CD4-positive, alpha-beta T cell treated with Interleukin-4 for 4 hours (primary cell): ENCODE data around the gene CFAP61.

Source experiments
- DNase-seq: peaks from one replicate; pipeline ENCODE4 v3.0.0-alpha.2; 2020

The CFAP61 gene

DNA sequence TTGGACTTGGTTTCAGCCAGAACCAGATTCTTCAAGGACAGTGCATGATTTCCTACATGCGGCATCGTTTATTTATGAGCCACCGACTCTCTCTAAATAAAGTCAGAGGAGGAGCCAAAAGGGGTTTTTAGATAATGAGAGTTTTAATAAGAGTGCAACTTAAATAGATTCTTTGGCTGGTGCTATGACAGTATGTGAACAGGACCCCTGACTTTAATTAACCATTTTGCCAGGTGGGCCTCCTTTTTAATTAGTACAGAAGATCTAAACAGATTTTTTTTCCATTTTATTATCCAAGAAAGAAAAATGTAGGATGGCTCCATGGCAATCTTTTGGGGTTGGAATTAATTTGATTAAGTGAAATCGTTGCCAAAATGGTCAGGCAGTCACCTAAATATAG lies 240.8 kb downstream of the CFAP61 start:
- DNase-seq, result no peak

DNA sequence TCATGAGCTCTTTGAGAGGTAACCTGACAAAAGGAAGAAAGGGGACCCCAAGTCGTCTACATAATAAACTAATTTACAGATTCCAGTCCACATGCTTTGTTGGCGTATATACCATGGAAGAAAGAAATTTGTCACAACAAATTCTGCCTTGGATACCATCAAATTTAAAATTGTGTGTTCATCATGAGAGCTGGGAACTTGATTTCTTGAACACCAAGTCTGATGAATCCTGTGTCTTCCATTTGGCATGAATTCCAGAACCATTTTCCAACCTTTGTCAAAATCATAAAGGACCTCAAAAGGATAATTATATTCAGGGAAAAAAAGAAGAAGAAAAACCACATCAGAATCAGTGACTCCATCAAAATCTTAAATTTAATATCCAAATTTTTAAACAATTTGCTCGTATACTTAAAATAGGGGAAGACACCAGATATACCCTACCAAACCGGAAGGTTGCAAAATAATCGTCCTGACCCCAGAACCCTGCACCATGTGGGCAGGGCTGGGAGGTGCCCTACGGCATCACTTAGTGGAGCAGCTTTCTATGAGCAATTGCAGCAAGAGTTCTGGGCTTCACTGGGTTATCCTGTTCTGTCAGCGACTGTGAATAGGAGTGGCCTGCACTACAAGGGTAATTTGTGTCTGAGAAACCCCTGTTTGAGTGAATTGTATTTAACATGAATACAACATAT lies 241.5 kb downstream of the CFAP61 start:
- DNase-seq, result no peak

DNA sequence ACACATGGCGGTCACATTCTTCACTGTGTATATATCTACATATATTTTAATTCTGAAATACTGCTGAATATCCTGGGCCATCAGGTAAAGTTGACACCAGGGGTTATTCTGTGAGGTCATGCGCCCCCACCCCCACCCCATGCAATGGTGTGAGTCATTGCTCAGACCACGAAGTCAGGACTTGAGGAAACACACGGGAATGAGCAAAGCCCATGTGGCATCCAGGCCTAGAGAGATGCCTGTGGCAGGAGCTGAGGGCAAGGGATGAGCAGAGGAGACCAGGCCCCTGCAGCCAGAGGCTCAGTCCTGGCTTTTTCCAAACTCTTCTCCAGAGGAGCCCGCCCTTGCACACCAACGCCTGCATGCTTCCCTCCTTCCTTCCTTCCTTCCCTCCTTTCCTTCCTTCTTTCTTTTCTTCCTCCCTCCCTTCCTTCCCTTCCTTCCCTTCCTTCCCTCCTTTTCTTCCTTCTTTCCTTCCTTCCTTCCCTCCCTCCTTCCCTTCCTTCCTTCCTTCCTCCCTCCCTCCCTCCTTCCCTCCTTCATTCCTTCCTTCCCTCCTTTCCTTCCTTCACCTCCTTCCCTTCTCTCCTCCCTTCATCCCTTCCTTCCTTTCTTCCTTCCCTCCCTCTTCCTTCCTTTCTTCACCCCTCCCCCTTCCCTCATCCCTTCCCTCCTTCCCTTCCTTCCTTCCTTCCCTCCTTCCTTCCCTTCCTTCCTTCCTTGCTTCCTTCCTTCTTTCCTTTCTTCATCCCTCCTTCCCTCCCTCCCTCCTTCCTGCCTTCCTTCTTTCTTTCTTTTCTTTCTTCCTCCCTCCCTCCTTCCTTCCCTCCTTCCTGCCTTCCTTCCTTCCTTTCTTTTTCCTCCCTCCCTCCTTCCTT lies 243.5 kb downstream of the CFAP61 start:
- DNase-seq, result no peak

DNA sequence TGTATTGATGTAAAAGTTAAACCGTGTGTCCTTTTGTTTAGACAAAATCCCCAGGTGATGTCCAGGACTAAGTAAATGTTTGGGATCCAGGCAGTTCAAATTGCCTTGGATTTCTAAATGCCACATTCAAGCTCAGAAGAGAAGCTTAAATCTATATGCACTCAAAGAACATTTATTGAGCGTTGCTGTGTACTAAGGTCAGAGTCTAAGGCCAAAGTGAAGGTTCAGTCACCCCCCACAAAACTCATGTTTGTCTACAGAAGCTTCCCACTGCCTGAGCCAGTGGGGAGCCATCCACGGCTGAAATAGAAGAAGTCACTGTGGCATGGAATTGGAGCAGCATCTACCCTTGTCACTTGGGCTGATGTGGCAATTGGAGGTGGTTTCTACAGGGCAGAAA lies 244.8 kb downstream of the CFAP61 start:
- no peak for DNase-seq

DNA sequence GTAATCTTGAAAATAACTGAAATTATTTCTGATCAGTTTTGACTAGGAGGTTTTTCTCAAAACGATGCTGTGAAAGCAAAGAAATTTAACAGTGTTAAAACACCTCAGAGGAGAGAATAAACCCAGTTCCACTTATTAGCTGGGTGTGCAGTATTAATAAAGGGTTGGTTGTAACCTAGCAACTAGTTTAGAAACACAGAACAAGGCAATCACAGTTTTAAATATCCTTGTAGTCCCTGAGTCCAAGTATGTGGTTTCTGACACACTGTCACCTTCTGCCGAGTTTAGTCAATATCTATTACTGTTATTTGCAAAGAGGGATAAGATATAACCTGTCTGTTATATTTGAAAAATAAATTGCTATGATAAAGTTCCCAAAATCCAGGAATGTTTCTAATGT lies 245.4 kb downstream of the CFAP61 start:
- no peak for DNase-seq

DNA sequence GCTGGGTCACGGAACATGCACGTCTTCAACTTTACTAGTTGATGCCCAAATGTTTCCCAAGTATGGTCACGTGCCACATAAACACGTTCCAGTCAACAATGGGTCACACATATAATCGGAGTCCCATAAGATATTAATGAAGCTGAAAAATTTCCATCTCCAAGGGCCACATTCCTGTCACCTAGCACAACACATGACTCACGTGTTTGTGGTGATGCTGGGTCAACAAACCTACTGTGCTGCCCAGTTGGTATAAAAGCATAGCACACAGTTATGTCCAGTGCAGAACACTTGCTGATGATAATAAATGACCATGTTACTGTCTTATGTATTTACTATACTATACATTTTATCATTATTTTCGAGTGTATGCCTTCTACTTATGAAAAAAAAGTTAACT lies 247.6 kb downstream of the CFAP61 start:
- no peak for DNase-seq

DNA sequence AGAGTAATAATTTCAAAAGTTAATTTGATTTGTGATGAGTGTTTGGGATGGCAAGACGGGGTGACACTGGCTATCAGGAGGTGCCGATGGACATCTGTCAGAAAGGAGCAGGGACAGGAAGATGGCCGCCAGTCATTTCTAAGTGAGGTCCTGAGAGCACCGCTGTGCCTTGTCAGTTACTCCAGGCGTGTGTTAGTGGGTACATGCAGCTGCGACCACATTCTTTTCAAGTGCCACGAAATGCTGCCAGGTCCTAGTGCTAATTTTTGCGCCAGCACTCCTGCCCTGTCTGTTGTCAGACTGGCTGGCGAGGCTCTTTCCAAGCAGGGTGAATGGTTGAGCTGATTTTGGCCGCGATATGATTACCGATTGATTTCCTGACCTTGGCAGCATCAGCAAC lies 251.0 kb downstream of the CFAP61 start:
- no peak for DNase-seq

DNA sequence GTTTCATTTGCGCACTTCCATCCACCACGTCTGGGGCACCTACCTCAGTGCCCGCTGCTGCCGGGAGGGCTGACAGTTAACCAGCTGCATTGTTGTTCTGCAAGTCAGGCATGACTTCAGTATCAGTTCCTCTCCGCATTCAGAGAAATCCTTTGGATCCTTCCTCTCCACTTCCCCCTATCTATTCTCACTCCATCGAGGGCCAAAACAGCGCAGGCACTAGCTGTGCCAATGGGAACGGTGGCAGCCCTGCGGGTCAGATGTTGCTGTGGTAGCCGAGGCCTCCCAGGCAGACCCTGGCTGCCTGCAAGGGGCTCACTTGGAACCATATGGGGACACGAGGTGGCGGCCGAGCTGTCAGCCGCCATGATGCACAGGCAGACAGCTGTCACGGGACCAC lies 251.4 kb downstream of the CFAP61 start:
- DNase-seq, result no peak

DNA sequence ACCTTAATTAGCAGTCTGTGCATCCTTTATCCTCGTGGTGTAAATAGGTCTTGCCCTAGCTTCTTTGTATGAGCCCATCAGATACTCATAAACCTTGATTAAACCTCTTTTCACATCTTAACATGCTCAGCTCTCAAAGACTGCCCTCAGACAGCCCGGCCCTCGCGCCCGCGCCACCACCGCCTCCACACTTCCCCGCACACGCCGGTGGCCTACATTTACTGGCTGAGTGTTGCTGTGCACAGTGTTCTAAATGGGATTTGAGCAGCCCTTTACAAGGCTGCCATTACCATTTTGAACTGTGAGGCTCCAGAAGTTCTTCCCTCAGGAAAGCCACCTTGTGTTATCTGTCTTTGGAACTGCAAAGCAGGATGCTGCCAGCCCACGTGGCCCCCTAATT lies 252.6 kb downstream of the CFAP61 start:
- no peak for DNase-seq

DNA sequence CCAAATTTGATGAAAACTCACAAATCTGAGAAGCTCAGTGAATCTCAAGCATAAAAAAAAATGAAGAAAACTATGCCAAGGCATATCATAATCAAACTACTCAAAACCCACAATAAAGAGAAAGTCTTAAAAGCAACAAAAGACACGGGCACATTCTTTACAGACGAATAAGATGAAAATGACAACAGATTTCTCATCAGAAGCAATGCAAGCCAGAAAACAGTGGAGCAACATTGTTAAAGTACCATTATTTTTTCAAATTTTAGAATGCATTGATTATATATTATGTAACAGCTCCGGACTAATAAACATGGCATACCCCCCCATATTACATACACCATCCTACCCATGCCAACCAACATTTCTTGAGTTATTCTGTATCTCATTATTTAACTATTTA lies 260.2 kb downstream of the CFAP61 start:
- DNase-seq, result no peak

DNA sequence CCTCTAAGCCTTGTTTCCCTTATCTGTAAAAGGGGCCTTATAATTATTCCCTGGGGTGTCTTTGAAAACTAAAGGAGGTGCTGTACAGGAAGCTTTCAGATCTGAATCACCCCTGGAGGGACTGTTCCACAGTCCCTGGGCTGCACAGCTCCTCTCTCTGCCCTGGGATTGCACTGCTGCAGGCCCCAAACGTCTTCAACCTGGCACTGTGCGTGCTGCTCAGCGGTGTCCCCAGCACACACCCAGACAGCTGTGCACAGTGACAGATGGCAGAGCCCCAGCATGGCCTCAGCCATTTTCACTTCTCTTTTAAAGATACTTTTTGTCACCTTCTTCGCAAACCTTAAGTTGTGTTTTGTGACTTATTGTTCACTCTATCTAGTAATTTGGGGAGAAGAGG lies 264.9 kb downstream of the CFAP61 start:
- no peak for DNase-seq

DNA sequence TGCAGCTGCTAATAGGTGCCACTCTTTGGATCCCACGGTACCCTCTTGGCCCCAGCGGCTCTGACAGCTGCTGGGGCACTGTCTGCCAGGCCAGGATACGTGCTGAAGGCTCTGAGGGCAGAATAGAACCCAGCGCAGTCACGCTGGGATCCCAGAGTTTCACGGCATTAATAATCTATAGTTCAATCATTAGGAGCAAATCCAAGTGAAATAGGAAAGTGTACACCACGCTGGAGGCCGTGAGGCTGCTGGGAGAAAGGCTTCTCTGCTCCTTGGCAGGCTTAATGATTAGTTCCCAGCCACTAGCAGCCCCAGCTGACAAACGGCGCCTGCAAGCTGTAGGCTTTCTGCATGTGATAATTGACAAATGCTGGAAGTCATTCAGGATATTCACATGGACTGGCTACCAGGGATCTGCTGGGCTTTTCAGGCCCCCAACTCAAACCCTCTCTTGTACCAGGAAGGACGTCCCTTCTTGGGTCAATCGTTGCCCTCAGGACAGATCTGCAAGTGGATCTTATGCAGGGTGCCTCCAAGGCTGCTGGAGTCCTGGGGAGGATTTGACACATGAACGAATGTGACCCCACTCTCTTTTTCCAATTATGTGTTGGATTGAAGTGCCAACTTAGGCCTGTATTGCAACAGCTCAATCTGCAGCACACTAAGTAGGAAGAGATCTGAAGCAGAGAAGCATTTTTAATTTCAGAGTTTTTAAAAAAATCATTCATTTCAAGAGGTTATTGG lies 265.5 kb downstream of the CFAP61 start:
- no peak for DNase-seq

DNA sequence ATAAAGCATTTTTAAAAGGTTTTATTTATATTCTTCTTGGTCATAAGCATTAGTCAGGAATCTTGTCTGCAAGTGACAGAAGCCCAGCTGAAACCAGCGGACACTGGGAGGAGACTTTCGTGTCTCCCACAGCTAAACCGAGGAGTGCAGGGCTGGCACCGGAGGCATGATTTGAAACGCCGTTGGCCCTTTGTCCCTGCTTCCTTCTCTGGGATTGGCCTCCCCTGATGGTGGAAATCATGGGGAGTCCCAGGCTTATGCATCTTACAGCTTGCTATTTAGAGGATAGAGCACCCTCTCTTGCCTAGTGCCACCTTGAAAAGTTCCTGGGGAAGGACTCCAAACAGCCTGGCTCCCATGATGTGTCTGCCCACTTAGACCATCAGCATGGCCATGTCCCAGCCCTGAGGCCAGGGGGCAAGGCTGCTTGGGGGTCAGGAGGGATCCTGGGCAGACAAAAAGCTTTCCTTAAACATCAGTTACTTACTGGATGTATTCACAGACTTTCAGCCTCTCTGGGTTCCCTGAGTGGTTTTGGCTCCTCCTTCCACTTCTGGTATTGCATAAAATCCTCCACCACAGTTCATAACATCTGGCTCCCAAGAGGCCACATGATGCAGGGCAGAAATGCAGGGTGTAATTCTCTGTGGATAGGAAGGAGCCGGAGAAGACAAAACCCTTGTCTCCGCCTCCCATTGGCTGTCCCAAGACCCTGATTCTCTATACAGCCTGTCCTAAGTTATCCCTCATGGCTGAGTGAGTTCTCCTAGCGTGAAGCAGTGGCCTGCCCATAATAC lies 266.2 kb downstream of the CFAP61 start:
- no peak for DNase-seq

DNA sequence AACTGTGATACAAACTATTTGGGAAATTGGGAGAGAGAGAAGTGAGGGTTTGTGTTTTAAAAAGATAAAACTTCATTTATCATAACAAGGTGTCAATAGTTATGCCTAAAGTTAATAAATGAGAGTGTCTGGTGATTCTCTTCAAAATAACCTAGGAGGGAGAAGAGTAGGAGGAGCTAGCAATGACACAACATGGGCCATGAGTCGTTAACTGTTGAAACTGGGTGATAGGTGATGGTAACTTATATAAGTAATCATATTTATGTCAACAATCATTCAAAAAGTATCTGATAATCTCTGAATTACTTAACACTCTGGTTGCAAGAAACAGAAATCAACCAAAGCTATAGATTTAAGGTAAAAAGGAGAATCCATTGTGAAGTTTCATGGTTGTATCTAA lies 268.8 kb downstream of the CFAP61 start:
- no peak for DNase-seq

DNA sequence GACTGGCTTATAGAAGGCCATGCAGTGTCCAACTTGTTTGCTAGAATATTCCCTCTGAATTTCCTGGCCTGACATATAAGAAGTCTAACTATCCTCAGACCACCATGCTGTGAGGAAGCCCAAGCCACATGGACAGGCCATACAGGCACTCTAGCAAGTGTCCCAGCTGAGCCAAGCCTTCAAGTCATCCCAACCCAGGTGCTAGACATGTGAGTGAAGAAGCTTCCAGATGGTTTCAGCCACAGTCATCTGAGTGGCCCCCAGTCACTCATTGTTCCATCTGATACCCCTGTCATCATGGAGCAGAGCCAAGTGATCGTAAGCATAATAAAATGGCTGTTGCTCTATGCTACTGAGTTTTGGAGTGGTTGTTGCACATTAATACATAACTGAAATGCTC lies 269.6 kb downstream of the CFAP61 start:
- DNase-seq, result no peak

DNA sequence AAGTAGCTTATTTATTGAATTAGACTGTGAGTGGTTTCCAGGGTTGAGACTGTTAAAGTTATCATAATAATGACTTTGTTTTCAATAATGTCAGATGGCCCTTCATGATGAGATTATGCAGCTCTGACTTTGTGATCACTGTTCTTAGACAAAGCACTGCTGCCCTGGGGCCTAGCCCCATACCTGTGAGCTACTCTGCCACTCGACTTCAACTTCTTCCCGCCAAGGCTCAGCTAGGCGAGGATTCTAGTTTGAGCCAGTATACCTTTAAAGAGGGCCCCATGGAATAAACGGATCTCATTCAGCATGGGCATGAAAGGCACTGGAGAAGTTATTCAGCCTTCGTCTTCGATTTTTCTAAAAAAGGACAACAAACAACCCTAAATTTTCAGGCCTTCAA lies 270.6 kb downstream of the CFAP61 start:
- DNase-seq, result no peak

DNA sequence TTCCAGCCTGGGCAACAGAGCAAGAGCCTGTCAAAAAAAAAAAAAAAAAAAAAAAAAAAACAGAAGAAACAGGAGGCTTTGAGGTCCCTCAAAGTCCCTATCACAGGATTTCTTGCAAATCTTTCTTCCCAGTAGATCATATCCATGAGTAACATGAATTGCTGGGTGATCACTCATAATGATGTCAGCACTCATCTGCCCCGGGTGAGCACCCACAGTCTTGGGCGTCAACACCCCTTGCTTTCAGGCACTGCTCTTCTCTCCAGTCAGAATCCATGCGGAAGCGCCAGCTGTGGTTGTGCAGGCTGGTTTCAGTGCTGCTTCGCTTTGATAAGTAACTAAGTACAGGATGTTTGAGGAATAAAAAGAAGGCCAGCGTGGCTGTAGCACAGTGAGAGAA lies 275.4 kb downstream of the CFAP61 start:
- no peak for DNase-seq

DNA sequence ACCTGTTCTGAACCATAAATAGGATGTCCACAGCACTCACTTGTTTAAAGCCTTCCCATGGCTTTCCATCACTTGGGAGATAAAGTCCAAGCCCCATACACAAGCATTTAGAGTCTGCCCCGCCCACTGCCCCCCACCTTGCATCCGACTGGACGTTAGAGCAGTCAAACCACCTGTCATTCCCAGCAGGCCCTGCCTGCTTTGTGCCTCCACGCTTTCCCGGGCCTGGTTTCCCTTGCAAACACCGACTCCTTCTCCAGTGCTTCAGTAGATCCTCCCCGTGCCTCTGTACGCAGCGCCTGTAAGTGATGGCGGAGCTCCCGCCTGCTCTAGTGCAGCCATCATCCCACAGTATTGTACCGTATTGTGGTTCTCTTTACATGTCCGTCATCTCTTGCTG lies 277.2 kb downstream of the CFAP61 start:
- no peak for DNase-seq

DNA sequence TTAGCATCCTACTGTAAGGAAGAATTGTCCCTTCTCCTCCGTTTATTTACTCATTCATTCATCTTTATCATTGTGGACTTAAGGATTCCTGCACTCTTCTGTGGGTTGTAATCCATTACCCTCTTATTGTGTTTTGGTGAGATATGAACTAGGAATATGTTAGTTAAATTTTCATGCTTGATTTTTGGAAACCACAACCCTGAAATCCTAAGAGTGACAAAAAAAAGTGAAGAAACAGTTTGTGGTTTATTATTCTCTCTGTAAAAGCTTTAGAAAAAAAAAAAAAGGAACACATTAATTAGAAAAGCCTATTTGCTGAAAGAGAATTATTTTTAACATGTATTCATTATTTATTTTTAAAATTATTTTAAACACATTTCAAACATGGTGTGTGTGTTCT lies 278.8 kb downstream of the CFAP61 start:
- no peak for DNase-seq

DNA sequence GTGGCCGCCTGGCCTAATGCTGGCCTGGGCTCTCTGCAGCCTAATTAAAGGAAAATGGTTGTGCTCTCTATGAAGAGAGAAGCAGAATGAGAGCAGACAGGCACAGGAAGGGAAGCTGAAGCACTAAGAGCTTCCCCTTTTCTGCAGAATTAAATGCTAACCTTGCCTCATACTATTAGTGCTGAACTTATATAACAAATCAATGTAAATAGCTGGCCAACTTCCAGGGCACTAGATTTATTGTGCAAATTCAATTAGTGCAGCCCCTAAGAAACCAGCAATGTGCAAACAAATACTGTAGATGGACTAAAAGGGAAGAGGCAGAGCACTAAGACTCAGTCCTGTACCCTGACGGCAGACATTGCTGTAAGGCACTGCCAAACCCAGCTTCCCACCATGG lies 279.5 kb downstream of the CFAP61 start:
- DNase-seq, result no peak

DNA sequence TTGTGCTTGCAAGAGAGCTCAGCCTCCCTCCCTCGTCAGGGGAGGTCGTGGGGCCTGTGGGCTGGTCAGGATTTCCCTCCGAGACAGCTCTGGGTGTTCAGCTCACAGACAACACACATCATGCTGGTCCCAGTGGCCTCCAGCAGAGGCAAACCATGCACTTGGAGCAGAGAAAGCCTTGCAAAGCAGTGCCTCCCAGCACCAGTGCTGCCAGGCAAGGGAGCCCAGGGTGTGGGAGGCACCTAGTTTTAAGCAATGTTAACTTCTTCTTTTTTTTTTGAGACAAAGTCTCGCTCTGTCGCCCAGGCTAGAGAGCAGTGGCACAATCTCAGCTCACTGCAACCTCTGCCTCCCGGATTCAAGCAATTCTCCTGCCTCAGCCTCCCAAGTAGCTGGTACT lies 281.5 kb downstream of the CFAP61 start:
- no peak for DNase-seq

DNA sequence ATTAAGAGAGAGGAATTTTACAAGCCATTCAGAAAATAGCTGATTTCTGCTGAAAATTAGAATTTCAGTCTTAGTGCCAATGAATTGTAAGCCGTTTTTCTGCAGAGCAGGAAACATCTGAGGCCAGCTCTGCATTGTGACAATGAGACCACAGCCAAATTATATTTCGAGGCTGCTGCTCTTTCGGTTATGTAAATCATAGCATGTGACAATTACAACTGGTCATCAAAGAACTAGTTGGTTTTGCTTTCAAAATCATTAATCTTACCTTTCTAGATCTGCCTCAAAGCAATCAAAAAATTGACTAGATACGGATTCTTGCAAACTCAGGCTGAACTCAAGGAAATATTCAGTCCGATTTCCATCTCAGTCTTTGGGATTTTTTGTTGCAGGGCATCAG lies 282.2 kb downstream of the CFAP61 start:
- no peak for DNase-seq

DNA sequence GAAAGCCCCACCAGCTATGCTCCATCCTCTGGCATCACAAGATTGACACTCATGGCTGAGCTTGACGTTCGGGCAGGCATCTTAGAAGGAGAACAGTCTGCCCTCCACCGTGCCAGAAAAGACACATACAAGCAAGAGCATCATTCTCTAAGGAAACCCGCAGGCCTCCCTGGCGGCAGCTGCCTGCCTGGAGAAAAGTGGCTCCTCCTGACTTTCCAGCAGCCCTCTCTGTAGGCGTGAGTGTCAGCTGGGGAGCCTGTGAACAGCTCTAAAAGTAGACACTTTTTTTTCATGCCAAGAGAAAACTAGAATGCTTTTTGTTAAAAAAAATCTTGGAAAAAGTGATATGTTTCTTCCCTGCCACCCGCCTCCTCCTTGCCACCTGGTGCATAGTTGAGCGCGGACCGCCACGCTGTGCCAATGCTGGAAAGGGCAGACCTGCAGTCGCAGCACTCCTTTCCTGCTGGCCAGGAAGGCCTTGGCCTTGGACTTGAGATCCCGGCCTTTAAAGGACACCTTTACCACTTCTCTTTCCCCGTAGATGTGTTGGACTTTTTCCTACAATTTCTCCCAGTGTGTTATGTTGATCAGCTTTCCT lies 285.9 kb downstream of the CFAP61 start:
- DNase-seq, result no peak
